Left cardiac atrium (tissue), 4 donors: ENCODE data around the gene APC2. TPM values are rescaled to one million over a fixed set of nuclear protein-coding genes. Genes with fewer than 3 reads are reported as not detected.
A peak's percentile ranks its signal among the peaks of the same experiment; 100 is the strongest.
"Not testable (repeated sequence)": the region's sequence is repeated elsewhere in the genome, so short reads cannot be mapped to it uniquely, and the experiment has no call there.

Experiments
- ATAC-seq, 2 donors: fragments of 200-7000 bp; cut with Tn5 transposase; one replicate each; pipeline ENCODE4 v1.9.1; 2020; ENCODE audit warnings: mild to moderate bottlenecking in 2 of 2, moderate library complexity in 2 of 2
- DNase-seq: peaks from one replicate; pipeline ENCODE4 v3.0.0-alpha.2; 2020
- intact Hi-C, 2 donors: fragments of 100-400 bp; cut with DNase I; formaldehyde crosslinking; loops; one replicate each; pipeline versions ENCODE4 v1.14.1 to v1.15.1; 2022 to 2023
- total RNA-seq, 2 donors: library from RNA; stranded (reverse); fragmentation: NEBNext Ultra II Directional; extraction: Animal tissue kit (Norgen Biotek cat#: 25700); gene quantifications; one replicate each; pipeline ENCODE4 v1.2.1, GENCODE V29; 2021
- donor health status: DM: no; HTN: yes; CAD: no.
- donor health status: DM: no; HTN: yes; CAD: no; lungs with severe emphysema.
- donor health status: DM: yes; HTN: yes; CAD: no.
- donor health status: Dilated cardiomyopathy.

The APC2 gene
- total RNA-seq, 2 donors from 2014 or later, result 0.18 to 0.21 TPM

- ATAC-seq, result no peak
These were observed 47.8 kb downstream of the APC2 start for GRCh38 chr19:1497578-1498235.

DNA sequence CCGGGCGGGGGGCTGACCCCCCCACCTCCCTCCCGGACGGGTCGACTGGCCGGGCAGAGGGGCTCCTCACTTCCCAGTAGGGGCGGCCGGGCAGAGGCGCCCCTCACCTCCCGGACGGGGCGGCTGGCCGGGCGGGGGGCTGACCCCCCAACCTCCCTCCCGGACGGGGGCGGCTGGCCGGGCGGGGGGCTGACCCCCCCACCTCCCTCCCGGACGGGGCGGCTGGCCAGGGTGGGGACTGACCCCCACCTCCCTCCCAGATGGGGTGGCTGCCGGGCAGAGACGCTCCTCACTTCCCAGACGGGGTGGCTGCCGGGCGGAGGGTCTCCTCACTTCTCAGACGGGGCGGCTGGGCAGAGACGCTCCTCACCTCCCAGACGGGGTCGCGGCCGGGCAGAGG is 49.3 kb downstream of the APC2 start:
- intact Hi-C loops, ATAC-seq, DNase-seq: not testable (repeated sequence)

More at GRCh38 chr19:1497578-1498235, 47.8 kb downstream of the APC2 start:
- DNase-seq, result no peak
- intact Hi-C loops, result no loop called here

DNA sequence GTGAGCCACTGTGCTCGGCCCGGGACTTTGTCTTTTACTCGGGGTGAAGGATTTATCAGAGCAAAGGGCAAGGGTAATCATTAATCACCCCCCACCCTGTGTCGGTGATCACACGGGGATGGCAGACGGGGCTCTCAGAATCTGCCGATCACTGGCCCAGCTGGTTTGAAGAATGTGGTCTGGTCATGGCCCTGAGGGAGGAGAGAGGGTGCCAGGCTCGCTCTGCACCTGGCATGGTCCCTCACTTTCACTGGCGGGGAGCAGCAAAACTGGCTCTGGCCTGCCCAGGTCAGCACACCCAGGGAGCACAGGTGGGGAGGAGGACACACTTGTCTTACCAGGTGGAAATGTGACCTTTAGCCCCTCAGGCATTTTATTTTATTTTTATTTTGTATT is 51.3 kb downstream of the APC2 start:
- intact Hi-C loops, result no loop called here
- ATAC-seq (no peak), DNase-seq (no peak)

DNA sequence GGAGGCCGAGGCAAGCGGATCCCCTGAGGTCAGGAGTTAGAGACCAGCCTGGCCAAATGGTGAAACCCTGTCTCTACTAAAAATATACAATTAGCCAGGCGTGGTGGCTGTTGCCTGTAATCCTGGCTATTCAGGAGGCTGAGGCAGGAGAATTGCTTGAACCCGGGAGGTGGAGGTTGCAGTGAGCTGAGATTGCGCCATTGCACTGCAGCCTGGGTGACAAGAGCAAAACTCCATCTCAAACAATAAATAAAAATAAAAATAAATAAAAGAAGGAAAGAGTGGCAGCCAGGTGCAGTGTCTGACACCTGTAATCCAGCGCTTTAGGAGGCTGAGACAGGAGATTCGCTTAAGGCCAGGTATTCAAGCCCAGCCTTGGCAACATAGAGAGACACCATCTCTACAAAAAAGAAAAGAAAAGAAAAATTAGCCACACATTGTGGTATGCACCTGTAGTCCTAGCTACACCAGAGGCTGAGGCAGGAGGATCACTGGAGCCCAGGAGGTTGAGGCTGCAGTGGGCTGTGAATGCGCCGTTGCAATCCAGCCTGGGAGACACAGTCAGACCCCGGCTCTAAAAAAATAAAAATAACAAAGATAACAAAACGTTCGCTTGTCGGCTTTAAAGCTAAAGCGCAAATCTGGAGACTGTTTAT is 52.6 kb downstream of the APC2 start:
- ATAC-seq (no peak), DNase-seq (peak; percentile 14)
- intact Hi-C loops, result no loop called here

DNA sequence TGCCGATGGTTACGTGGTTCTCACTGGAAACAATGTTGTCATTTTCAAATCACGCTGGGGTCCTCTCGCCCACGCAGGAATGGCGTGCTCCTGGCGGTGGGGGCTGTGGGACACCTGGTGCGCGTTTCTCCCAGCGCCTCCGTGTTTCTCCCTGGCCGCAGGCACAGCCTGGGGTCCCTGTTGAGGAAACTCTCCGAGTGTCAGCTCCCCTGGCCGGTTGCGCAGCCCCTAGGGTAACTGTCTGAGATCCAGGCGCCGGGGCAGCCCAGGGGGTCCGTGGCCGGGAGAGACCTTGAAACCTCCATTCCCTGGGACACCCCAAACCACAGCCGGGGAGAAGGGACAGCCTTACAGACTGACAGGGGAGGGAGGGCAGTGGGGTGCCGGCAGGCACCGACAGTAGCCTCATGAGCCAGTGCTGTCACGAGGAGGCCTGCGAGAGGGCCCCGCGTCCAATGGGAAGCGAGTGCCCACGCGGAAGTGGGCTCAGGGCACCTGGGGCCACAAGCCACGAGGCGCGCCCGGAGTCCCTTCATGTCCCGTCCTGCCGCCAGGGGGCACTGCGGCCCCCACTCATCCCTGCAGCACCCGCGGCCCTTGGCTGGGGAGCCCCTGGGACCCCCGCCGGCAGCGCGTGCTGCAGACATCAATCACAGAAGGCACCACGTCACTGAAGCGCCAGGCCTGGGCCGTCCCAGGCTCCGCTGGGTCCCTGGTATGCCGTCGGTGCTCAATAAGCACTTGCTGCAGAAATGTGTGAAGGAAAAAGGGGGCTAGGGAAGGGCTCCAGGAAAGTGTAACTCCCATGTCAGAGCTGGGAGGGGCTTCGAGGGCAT is 53.4 kb downstream of the APC2 start:
- ATAC-seq, result no peak
- peak; percentile 66 for DNase-seq

GRCh38 chr19:1503925-1504773 is 54.2 kb downstream of the APC2 start:
- intact Hi-C loops, result no loop called here
- ATAC-seq, result no peak
- DNase-seq, result no peak

More for the DNA sequence above, 53.4 kb downstream of the APC2 start:
- intact Hi-C loops, result no loop called here

GRCh38 chr19:1505012-1505411 is 55.1 kb downstream of the APC2 start:
- intact Hi-C loops, result no loop called here
- DNase-seq (no peak), ATAC-seq (no peak)

DNA sequence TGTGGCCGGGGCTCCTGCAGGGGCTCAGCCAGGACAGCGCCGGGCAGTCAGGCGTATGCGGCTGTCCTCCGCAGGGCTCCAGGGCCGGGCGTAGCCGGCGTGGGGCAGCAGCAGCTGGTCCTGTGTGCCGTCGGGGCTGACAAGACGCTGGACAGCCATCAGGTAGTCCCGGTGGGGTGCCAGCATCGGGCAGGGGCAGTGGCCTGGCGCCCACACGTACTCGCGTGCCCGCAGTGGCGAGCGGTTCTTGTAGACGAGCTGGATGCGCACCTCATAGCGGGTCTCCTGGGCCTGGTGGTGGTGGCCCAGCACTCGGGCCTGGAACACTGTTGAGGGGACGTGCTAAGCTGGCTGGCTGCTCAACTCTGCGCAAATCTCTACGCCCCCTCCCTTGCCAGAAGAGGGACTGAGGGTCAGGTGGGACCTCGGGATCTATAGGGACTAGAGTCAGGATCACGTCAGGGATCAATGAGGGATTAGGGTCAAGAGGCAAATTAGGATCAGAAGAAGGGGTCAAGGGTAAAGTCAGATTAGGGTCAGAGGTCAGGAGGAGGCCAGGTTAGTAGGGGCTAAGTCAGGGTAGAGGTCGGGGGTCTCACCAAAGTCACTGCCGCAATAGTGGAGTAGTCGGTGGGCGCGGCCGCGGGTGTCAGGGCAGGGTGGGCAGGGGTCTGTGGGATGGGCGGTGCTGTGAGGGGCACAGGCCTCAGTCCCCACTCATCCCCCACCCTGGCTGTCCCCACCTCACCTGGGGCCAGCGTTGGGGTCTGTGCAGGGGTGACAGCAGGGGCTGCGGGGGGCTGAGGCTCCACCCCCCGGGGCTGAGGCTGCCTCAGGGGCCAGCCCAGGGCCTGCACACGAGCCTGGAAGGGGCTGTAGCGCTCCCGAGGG is 56.3 kb downstream of the APC2 start:
- ATAC-seq (no peak), DNase-seq (no peak)
- intact Hi-C loops, result no loop called here

DNA sequence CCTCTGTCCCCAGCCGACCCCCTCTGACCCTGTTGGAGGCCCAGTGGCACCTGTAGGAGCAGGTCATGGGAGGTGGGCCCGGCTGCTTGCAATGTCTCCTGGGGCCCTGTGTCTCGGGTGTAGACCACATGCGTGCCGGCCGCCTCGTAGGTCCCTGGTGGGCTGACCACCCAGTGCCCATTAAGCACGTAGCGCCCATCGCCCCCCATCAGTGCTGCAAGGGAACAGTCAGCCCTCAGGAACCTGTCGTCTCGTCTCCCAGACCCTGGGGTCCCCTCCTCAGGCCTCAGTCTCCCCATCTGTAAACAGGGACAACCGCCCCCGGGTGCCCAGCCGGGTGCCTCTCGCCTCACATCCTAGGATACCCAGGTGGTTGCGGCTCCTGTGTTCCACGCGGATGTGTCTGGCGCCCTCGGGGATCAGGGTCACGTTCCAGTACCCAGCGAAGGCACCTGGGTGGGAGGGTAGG is 57.3 kb downstream of the APC2 start:
- intact Hi-C loops, result no loop called here
- DNase-seq (no peak), ATAC-seq (no peak)

DNA sequence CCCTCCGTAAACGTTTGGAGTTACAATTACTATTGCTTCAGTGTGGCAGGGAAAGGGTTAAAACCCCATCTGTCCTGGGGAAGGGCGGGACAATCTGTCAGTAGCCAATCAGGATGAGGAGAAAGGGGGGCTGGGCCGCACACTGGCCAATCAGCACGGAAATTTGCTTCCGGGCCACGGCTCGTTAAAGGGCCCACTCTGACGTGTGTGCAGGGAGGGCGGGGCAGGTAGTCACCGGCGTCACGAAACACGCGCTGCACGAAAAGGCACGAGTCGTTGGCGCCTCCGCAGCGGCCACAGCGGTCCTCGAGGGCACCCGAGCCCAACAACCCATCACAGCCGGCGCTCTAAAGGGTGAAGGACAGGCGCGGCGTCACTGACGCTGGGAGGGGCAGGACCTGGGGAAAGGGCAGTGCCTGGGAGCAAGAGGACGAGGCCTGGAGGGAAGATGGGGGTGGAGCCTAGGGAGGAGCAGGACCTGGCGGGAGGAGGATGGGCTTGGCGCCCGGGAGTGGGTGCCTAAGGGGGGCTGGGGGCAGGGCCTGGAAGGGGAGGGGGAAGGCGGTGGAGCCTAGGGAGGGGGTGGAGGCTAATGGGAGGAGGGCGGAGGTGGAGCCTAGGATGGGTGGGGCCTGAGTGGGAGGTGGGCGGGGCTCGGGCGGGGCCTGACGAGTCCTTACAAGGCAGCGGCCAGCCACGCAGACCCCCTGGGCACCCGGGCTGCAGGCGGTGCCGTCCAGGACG is 58.0 kb downstream of the APC2 start:
- ATAC-seq, result peak; percentile 91 to 93
- DNase-seq, result peak; percentile 95
- intact Hi-C loops, result no loop called here

GRCh38 chr19:1508507-1508856 is 58.6 kb downstream of the APC2 start:
- no peak for ATAC-seq
- intact Hi-C loops, result no loop called here

DNA sequence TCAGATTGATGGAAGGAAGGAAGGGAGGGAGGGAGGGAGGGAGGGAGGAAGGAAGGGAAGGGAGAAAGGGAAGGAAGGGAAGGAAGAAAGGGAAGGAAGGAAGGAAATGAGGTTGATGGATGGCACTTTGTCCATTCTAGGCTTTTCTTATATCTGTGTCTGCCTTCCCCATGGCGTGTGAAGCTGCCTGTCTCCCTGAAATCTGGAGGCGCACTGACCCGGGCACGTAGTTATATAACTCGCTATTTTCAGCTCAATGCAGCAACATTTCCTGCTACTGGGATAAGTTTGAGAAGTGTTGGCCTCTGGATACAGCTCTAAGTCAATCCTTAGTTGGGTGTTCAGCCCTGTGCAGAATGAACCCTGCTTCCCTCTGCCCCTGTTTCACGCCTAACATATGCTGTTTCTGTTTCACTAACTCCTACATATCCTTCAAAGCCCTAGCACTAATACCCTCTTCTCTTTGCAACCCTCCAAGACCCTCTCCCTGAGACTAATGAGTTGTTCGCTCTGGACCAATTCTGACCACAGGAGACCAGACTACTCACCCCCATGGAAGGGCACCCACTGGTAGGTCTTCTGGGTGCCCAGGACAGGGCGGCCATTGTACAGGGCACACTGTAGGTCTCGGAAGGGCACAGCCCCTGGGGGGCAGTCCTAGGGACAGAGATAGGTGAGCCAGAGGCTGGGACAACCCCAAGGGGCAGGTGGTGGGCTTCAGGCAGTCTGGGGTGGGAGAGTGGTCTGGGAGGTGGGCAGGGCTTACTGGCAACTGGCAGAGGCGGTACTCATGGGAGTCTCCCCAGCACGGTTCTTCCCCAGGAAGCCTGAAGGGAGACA is 59.9 kb downstream of the APC2 start:
- DNase-seq (peak; percentile 12), ATAC-seq (no peak)
- intact Hi-C loops, result no loop called here

More at GRCh38 chr19:1508507-1508856, 58.6 kb downstream of the APC2 start:
- DNase-seq, result no peak

- intact Hi-C loops, result no loop called here
- DNase-seq (no peak), ATAC-seq (no peak)
These were observed 60.5 kb downstream of the APC2 start for GRCh38 chr19:1510442-1510806.

- intact Hi-C loops, result no loop called here
- ATAC-seq (no peak), DNase-seq (no peak)
These were observed 60.9 kb downstream of the APC2 start for GRCh38 chr19:1510807-1511206.

DNA sequence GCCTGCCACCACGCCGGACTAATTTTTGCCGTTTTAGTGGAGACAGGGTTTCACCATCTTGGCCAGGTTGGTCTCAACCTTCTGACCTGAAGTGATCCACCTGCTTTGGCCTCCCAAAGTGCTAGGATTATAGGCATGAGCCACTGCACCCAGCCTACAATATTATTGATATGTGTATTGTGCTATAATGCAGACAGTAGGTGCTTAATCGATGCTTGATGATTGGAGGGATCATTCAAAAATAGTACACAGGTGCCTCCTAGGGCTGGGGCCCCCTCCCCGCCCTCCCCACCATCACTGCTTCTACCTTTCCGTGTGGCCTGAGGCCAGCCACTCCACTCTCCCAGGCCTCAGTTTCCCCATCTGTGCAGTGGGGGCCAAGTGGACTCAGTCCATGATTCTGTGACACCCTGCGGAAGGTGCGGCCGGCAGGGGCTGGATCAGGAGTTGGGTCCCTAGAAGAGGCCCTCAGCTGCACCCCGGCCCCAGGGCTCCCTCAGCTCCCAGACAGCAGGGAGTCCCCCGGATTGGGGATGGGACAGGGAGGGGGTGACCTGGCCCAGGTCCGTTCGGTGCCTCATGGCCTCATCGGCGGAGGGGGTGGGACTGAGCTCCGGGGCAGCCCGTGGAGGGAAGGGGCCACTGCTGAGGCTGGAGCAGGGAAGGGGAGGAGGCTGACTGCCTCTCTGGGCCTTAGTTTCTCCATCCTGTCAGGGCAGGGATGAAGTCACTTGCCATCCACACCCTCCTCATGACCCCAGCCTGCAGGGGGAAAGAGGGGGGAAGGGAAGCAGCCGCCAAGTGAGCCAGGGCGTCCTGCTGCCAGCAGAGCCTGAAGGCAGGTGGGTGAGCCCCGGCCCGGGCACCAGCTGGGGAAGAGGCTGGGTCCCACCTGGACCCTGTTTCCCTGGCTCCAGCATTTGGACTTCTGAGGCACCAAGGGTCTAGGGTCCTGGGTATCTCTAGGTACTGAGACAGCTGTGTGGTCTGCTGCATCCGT is 61.7 kb downstream of the APC2 start:
- no peak for ATAC-seq
- DNase-seq, result no peak
- intact Hi-C loops, result no loop called here
